Activated CD8-positive, alpha-beta memory T cell treated with anti-CD3 and anti-CD28 coated beads, Interleukin-2, amount 50 U/mL, for 48 hours (primary cell): ENCODE measurements around the gene TJP1.

Experiments used
- DNase-seq: peaks from one replicate; pipeline ENCODE4 v3.0.0-alpha.2; 2020

Gene TJP1

DNA sequence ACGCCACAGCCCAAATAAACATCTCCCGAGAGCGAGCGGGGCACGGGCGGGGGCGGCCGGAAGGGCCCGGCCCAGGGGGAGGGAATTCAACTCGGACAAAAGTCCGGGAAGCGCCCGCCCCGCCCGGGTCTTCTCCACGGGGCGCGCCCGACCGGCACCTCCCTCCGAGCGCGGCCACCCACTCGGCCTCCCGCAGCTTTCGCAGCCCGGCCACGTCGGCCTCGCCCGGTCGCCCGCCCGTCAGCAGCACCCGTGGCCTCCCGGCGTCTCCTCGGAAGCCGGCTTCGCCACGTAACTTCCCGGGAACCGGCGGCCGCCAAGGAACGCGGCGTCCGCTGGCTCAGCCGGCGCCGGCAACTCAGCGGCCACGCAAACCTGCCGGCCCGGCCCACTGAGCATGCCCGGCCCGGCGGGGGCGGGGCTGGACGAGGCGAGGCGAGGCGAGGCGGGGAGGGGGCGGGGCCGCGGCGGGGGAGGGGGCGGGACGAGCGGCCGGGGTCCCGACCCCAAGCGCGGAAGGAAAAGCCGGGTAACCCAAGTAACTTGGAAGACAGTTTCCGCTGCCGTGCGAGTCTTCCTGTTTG is at the start of gene TJP1:
Gene TJP1 (minus strand): TSS at position 369 of the 584 bp plus-strand sequence. CDS start 440 bp downstream, outside the sequence.
- no peak for DNase-seq

DNA sequence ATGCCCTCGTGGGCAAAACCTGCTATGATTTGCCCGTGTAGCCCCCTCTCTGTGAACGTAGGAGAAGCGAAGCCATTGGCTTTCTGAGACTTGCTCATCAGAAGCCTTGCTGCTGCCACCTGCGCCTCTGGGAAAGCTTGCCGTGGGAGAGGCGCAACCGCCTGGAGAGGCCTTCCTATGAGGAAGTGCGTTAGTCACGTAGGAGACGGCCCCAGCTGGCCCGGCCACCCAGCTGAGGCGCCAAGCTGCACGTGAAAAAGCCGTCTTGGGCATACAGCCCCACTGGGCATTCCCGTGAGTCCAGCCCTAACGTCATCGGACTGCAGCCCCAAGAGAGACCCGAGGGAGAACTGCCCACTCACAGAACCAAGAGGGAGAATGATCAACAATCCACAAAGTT is 49.1 kb upstream of the TJP1 start:
- no peak for DNase-seq

DNA sequence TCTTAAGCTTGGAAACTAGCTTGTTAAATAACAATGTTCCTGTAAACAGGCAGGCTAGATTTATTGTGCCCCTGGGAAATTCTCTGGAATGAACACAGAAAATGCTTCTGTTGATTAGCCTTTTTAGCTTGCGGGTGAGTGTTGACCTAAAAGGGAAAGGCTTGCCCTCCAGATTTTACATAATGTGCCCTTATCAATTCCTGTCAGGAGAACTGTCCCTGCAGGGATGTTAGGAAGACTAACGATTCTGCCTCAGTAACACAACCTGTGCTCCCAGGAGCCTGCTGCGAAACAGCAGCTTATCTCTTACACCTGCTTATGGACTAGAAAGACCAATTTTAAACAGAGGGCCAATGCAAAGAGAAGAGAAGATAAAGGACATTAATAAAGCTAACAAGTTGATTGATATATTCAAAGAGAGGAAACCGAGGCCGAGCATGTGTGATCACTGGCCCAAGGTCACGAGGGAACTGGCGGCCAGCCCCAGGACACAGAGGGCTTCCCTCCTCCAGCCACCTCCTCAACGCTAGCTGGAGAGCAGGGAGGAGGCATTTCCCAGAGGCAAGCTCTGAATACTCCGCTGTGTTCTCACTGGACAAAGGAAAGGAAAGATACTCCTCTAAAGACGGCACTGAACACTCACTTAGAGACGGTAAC is 48.4 kb upstream of the TJP1 start:
- DNase-seq, result no peak

DNA sequence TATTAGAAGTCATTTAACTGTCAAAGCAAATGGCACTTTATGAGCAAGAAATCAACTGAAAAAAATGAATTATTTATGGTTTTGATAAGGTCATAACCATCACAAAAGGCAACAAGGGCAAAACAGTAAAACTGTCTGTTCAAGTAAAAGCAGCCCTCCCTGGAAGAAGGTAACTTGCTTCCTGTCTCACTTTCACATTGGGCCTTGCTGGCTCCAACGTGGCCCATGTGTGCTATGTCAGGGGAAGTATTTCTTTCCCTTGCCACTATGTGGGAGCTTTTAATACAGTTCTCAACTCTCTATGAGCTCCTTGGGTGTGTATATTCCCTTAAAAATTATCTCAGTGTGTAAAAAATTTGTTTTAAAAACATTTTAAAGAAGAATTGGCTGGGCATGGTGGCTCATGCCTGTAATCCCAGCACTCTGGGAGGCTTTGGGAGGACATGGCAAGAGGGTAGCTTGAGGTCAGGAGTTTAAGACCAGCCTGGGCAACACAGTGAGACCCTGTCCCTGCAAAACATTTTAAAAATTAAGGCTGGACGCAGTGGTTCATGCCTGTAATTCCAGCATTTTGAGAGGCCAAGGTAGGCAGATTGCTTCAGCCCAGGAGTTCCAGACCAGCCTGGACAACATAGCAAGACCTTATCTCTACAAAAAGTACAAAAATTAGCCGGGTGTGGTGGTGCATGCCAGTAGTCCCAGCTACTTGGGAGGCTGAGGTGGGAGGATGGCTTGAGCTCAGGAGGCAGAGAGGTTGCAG is 45.2 kb upstream of the TJP1 start:
- DNase-seq, result no peak

DNA sequence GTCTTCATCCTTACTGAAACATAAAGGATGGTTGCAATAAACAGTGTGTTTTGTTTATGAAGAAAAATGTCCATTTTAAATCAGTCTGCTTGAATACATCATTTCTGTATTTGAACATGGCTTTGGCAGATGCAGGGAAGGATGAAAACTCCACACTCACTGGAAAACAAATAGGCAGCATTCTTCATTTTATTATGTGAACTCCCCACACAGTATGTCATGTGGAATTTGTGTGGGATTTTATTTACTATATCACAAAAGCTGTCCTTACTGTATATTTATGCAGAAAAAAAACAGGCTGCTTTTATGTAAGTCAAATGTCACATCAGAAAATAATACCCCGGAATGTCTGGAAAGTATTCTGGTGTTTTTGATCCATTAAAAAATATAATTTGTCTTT is 44.1 kb upstream of the TJP1 start:
- DNase-seq, result no peak

DNA sequence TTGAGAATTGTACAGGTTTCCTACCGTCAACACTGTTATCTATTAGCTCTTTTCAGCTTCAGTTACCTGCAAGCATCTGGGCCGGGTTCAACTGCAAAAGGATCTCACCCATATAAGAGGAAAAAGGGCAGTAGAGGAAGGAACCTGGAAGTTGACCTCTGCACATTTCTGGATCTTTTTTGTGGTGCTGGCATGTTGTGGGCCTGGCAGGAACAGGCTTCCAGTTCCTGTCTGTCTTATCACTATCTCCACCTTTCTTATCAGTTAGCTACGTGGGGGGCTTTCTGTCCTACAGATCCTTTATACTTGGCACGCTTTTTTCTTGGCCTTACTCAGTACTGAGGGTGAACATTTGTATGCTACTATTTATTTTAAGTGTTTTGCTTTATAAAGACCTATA is 42.2 kb upstream of the TJP1 start:
- DNase-seq, result no peak

DNA sequence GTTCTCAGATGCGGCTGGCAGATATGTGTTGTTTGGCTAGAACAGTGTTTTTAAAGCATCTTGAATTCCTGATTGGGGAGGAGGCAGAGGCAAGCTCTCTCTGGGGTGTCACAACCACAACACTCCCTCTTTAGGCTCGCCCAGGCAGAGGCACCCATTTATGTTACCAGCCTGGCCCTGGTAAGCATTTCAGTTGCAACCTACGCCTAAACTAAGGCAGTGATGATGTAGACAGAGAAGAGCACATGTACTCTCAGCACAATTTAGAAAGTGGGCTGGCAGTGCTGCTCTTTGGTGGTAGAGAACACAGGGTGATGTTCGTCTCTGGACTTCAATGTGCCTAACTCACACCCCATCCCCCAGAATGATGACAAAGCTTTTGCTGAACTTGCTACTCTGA is 41.2 kb upstream of the TJP1 start:
- no peak for DNase-seq

DNA sequence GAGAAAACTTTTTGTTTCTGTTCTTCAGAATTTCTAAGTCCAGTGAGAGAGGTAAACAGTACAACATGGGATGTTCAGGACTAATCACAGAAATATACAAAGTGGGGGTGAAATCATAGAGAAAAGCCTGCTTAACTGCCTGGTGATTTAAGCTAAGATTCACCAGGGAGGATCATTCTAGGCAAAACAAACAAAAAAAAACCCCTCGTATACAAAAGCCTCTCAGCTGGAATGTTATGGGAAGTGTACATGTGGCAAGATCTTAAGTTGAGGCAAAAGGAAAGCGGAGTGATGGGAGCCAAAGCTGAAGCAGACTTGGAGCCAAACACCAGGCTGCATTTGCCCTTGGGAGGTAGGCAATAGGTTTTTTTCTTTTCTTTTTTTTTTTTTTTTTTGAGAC is 40.0 kb upstream of the TJP1 start:
- no peak for DNase-seq

DNA sequence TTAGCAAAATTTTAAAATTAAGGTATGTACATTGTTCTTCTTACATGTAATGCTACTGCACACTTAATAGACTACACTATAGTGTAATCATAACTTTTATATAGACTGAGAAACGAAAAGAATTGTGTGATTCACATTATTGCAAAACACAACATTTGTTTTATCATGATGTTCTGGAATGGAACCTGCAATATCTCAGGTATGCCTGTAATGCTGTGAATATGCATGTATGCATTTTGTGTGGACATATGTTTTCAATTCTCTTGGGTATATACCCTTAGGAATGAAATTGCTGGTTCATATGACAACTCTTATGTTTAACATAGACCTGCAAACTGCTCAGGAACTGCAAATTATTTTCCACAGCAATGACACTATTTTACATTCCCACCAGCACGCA is 38.6 kb upstream of the TJP1 start:
- DNase-seq, result no peak

DNA sequence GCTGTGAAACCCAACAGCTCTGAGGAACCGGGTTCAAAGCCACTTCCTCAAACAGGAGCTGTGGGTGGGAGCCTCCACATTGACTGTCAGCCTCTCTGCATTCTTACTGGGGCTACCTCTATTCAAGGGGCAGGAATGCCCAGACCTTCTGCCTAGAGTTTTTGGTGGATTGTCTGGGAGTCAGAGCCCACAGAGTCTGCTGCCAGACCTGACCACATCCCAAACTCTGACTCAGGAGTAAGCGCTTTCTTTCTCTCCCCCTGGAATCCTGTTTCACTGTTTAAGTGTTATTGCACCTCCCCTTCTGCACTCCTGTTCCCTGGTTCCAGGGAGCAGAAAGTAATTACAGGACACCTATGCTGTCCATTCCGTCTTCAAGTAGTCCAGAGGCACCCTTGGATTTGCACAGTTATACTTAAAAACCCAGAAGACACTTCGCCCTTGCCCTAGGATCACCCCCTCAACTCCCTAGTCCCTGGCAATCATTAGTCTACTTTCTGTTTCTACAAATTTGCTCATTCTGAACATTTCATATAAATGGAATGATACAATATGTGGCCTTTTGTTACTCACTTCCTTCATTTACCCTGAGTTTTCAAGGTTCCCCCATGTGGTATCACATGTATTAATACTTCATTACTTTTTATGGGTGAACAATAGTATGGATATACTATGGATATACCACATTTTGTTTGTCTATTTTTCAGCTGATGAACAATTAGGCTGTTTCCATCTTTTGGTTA is 37.9 kb upstream of the TJP1 start:
- no peak for DNase-seq

DNA sequence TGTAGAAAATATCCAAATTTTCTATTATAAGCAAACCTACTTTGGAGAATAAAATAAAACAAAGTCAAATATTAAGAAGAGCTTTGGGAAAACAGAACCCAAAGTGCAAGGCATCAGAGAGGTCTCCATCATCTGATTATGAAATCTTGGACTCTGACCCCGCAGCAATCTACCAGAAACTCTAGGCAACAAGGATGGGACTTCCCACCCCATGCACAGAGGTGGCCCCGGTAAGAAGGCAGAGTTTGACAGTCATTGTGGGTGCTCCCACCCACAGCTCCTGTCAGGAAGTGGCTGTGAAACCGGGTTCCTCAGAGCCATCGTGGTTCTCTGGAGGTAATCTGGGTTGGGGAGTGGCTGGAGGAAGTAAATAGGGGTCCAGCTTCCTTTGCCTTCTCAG is 37.0 kb upstream of the TJP1 start:
- no peak for DNase-seq

DNA sequence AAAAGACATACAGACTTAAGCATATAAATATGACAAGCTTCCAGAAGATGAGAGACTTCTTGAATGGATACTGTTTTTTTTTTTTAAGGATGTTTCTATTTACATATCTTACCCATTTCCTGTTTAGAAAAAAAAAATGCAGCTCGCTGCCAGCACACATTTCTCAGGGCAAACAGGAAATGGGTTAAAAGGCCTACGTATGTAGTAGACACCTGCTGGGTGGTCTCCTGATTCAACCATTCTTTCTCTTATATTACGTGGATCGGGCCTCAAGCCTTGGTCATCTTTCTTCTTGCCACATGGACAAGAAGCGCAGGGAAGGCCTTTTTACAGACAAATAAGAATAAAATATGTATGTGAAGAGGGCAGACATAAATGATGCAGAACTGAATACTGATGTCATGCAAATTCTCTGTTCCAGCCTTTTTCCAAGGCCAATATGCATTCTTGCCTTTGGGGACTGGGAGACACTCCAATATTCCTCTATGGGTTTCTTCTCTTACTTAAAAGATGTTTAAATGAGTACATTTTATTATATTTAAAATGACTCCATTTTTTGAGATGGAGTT is 35.0 kb upstream of the TJP1 start:
- DNase-seq, result no peak

DNA sequence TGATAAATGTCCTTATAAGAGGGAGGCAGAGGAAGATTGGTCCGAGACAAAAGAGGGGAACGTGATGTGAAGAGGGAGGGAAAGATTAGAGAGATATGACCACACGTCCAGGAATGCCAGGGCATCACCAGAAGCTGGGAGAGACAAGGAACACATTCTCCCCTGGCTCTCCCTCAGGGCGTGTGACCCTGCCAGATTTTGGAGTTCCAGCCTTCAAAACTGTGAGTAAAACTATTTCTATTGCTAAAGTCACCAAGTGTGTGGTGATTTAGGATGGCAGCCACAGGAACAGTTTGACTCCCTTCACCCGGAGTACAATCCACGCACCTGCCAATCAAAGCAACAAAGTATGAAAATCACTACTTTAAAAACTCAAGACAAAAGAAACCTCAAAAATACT is 32.1 kb upstream of the TJP1 start:
- DNase-seq, result no peak

DNA sequence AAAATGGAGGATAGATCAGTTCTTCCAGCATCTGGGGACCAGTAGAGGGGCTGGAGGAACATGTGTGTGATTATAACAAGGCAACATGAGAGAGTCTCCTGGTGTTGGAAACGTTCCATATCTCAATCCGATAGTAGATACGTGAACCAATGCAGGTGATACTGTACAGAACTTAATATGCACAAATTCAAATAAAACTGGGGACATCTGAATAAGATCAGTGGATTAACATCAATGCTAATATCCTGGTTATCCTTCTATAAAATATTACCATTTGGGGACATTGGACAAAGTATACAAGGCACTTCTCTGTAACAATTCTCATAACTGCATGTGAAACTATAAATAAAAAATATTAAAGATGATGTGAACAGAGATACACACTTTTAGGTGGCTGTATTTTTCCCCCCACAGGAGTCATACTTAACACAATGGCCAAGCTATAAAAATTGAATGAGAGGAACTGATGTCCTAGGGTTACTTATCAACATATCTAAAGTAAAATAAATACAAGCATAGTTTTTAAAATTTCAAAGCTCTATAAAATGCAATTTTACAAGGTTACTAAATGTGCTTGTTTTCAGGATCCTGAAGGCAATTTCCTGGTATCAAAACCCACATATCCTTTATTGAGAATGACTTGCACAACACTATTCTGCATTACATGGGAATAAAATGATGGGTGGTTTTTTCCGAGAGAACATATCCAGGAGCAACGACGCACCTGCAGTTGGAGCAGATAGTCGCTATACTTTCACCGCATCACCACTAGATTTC is 31.1 kb upstream of the TJP1 start:
- DNase-seq, result no peak

DNA sequence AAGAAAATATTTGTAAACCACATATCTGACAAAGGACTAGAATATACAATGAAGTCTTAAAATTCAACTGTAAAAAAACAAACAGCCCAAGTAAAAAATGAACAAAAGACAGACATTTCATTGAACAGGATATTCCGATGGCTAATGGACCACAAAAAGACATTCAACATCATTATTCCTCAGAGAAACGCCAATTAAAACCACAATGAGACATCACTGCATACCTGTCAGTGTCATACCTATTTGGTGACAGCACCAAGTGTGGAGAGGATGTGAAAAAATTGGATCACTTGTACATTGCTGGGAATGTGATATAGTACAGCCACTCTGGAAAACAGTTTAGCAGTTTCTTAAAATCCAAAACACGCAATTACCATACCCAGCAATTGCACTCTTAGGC is 29.9 kb upstream of the TJP1 start:
- no peak for DNase-seq

DNA sequence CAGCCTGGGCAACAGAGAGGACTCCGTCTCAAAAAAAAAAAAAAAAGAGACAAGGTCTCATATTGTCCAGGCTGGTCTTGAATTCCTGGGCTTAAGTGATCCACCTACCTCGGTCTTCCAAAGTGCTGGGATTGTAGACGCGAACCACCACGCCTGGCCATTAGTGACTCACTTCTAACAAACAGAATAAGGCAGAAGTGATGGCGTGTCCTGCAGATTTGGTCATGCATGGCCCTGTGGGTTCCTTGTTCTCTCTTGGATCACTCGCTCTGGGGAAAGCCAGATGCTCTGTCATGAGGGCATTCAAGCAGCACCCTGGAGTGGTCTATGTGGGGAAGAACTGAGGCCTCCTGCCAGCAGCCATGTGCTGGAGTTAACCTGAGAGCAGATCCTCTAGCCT is 27.4 kb upstream of the TJP1 start:
- no peak for DNase-seq

DNA sequence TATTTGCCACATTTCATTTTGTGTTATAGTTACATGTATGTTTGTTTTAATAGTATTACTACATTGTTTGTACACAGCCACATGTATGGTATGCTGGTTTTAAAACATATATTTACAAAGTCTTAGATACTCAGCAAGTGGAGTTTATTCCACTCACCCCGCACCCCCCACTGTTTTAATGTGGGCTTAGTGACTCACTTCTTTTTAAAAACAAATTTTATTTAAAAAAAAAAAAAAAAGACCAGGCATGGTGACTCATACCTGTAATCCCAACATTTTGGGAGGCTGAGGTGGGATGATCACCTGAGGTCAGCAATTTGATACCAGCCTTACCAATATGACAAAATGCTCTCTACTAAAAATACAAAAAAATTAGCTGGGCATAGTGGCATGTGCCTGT is 26.9 kb upstream of the TJP1 start:
- no peak for DNase-seq

DNA sequence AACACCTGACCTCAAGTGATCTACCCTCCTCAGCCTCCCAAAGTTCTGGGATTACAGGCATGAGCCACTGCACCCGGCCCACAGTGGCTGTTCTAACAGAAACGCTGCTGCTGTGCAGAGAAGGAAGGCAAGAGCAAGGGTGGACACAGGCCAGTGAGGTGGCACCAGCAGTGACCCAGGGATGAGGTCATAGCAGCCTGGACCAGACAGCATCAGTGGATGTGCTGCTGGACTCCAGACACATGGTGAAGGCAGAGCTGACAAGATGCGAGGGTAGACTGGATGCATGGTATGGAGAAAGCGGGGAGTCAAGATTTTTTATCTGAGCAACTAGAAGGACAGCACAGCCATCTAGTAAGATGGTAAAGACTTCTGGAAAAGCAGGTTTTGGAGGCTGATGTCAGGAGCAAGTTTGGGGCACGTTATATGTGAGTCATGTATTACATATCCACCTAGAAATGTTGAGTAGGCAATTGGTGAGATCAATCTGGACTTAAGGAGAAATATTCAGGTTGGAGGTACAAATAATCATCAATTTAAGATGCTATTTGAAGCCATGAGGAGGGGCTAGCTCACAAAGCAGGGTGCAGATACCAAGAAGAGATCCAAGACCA is 22.1 kb upstream of the TJP1 start:
- no peak for DNase-seq

DNA sequence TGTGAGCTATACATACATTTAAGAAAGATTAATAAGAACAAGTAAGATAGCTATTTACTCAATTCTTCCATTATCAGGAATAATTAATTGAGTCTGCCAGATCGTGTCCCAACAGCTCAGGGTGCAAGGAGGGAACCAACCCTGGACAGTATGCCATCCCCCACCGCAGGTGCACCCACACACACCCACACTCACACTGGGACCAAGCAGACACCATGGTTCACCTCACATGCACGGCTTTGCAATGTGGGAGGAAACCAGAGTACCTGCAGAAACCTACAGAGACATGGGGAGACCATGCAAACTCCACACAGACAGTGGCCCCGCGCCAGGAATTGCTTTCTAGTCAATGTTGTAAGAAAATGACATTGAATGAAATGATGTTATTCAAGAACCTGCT is 20.0 kb upstream of the TJP1 start:
- no peak for DNase-seq

DNA sequence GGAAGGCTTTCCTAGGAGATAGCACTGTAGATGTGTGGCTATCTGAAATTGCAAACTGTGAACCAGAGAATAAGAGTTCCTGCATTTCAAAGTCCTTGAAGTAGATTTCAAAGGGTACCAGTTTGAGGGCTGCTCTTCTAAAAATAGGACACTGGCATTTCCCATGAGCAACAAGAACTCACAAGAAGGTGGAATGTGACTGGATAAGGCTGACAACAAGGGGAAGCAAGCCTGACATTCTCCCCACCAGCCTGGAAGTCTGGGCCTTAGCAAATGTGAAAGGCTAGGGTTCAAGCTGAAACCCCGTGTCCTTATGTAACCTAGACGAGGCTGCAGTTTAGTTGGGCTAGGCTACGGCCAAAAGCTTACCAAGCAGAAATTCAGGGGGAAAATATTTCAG is 18.7 kb upstream of the TJP1 start:
- DNase-seq, result no peak

DNA sequence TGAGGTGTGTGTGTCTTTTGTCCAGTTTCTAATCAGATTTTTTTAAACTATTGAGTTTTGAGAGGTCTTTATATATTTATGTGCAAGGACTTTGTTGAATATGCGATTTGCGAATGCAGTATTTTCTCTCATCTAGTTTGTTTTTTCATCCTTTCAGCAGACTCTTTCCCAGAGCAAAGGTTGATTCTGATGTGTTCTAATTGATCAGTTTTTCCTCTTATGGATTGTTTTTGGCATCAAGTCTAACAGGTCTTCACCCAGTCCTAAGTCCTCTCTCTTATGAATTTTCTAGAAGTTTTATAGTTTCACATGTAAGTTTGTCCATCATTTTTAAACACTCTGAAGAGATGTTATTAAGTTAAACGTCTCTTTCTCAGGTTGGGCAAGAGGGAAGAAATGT is 17.8 kb upstream of the TJP1 start:
- DNase-seq, result no peak

DNA sequence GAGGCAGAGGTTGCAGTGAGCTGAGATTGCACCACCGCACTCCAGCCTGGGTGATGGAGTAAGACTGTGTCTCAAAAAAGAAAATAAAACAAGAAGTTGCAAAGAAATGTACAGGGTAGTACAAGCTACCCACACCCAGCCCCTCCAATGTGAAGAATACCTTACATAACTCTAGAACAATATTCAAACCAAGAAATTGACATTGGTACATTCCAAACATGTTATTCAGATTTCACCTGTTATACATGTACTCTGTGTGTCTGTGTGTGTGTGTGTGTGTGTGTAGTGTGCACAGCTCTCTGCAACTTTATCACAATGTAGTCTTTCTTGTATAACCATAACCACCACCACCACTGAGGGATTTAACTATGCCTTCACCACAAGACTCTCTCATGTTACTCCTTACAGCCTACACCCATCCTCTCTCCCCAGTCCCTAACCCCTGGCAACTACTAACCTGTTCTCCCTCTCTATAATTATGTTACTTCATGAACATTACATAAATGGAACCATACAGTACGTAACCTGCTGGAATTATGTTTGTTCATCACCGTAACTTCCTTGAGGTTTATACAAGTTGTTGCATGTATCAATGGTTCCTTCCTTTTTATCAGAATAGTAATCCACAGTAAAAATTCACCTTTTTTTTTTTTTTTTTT is 16.2 kb upstream of the TJP1 start:
- no peak for DNase-seq
